GM20431 (cell line): ENCODE results near the gene MAST1.
"Not testable (repeated sequence)": the region's sequence is repeated elsewhere in the genome, so short reads cannot be mapped to it uniquely, and the experiment has no call there.

Experiments
- in situ Hi-C: fragments of 300-500 bp; cut with MseI, MboI; formaldehyde crosslinking; loops from one replicate; pipeline ENCODE4 v1.15.0; 2020; ENCODE audit warnings: low sequenced_read_pairs; ENCODE audit not compliant: unreplicated experiment

Gene MAST1

DNA sequence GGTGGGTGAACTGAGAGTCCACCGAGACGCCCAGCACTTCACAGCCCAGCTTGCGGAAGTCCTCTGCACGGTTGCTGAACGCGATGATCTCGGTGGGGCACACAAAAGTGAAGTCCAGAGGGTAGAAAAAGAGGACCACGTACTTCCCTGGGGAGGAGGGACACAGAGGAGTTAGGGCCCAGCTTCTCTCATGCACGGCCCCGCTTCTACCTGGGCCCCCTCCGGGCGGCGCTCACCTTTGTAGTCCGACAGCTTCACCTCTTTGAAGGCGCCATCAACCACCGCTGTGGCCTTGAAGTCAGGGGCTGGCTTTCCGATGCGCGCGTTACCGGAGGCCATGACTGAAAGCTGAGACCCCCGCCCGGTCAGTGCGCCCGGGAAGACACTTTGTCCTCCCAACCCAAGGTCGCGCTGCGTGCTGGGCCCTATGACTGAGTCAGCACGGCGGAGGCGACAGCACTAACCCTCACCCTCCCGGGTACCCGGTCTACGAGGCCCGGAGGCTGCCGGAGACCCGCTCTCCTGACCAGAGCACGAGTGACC lies 37.3 kb upstream of the MAST1 start:
- in situ Hi-C loops, result no loop called here

DNA sequence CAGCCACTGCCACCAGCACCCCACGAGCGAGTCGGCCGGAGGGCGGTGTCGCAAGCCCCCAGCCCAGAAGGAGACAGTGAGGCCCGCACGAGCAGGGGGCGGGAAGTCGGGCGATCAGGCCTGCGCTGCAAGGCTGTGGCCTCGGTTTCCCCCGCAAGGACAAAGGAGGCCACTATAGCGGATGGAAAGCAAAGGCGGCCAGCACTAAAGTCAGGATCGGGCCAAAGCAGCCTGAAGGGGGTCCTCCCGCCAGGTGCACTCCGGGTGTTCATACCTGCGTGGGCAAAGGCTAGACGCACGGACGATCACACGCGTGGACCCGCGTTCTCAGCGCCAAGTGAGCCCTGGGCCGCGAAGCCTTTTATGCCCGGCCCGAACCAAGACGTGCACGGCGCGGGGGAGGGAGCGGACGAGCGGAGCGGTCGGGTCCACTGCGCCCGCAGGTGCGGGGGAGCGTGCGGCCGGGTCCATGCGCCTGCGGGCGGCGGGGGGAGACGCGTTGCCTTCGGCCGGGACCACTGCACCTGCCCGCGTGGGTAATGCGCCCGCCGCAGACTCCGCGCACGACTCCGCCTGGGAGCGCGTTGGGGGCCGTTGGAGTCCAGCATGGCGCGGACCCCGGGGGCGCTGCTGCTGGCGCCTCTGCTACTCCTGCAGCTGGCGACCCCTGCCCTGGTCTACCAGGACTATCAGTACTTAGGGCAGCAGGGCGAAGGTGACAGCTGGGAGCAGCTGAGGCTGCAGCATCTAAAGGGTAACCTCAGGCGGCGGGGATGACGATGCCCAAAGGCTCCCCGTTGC lies 36.6 kb upstream of the MAST1 start, which contains the start of the genes PRDX2 and THSD8:
Gene PRDX2 (minus strand): TSS at position 335 of the 801 bp plus-strand sequence. CDS start 539 bp downstream, outside the sequence.
Gene THSD8 (plus strand): TSS at position 604 of the 801 bp plus-strand sequence. CDS start 3 bp downstream, at position 607.
- in situ Hi-C loops, result no loop called here

DNA sequence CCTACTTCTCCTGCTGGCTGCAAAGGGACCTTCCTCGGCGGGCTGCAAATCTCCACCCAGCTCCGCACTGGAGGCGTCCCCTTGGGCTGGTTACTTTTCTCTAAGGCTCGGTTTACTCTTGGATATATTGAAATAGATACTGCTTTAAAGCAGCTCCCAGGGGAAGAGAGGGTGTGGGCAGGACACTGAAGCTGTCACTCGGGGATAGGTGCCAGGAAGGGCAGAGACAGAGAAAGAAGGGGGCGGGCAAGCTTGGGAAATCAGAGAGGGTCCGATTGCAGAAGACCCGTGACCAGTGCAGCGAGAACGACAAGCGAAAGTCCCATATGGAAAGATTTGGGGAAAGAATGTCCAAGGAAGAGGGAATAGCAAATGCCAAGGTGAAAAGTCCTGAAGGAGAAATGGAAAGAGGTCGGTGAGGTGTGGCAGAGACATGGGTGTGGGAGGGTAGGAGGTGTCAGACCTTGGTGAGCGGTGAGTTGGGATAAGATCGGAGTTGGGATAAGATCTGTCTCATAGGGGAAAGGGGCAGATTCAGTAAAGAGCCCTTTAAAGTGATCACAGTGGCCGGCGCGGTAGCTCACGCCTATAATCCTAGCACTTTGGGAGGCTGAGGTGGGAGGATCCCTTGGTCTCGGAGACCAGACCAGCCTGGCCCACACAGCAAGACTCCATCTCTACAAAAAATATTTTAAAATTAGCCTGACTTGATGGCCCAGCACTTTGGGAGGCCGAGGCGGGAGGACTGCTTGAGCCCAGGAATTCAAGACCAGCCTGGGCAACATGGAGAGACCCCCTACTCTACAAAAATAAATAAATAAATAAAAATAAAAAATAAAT lies 35.8 kb upstream of the MAST1 start:
- in situ Hi-C loops, result no loop called here

DNA sequence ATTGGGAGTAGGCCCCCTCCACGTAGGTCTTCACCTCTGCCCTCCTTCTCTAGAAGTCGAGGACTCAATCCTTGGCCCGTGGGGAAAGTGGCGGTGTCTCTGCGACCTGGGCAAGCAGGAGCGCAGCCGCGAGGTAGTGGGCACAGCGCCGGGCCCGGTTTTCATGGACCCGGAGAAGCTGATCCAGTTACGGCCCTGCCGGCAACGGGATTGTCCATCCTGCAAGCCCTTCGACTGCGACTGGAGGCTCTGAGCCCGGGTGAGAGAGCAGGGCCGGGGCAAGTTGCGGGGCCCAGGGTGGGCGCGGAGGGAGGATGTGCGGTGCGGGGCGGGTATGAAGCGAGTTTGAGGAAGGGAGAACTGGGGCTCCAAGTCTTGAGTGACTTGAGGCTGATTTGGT lies 34.3 kb upstream of the MAST1 start:
- in situ Hi-C loops, result no loop called here

DNA sequence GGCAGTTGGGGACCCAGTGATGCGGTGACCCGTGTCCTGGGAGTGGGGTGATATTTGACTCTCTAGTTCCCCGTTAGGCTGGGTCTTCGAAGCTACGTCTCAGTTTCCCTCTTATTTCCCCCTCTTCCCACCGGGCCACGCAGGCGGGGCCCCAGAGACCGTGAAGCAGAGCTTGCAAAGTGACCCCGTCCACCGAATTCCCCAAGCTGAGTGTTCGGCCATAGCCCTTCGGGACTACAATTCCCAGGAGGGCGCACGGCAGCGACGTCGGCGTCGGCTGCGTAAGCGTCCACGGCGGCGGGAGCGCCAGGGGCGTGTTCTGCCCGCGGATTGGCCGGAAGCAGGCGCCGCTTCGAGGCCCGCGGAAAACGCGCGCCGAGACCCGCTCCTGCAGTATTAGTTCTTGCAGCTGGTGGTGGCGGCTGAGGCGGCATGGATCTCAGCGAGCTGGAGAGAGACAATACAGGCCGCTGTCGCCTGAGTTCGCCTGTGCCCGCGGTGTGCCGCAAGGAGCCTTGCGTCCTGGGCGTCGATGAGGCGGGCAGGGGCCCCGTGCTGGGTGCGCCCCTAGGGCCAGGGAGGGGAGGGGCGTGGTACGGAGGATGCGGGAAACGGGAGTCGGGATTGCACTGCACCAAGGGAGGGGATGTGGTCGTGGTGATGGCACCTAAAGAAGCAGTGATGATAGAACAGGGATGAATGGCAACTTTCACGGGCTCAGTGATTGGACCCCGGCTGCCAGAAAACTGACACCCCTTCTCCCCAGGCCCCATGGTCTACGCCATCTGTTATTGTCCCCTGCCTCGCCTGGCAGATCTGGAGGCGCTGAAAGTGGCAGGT lies 31.9 kb upstream of the MAST1 start, which contains the start of gene RNASEH2A:
Gene RNASEH2A (plus strand): TSS at position 343 of the 840 bp plus-strand sequence. CDS start 90 bp downstream, at position 433.
- in situ Hi-C loops, result no loop called here

DNA sequence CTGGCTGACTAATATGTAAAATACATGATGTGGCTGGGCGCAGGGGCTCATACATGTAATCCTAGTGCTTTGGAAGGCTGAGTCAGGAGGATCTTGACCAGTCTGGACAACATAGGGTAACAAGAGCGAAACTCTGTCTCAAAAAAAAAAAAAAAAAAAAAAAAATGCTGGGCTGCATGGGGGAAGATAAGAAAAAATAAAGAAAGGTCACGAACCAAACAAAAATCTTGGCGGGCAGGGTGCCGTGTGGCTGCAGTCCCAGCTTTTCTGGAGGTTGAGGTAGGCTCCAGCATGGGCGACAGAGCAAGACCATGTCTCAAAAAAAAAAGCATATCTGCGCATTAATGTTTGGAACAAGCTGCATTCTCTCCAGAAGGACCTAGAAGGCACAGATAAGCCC lies 23.2 kb upstream of the MAST1 start:
- in situ Hi-C loops, result no loop called here

DNA sequence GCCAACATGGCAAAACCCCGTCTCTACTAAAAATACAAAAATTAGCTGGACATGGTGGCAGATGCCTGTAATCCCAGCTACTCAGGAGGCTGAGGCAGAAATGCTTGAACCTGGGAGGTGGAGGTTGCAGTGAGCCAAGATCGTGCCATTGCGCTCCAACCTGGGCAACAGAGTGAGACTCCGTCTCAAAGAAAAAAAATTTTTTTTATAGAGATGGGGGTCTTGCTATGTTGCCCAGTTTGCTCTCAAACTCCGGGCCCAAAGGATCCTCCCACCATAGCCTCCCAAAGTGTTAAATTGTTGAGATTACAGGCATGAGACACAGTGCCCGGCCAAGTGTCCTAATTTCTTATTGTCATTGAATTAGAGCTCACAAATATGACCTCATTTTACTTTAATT lies 21.1 kb upstream of the MAST1 start:
- in situ Hi-C loops, result not testable (repeated sequence)

DNA sequence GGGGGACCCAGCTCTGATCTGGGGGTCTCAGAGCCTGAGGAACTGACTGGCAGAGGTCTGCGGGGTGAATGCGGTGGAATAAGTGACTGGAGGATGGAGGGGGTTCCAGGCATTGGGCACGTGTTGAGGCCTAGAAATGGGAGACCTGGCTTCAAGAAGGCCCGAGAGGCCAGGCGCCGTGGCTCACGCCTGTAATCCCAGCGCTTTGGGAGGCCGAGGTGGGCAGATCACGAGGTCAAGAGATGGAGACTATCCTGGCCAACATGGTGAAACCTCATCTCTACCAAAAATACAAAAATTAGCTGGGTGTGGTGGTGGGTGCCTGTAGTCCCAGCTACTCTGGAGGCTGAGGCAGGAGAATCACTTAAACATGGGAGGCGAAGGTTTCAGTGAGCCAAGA lies 20.5 kb upstream of the MAST1 start:
- in situ Hi-C loops, result not testable (repeated sequence)

DNA sequence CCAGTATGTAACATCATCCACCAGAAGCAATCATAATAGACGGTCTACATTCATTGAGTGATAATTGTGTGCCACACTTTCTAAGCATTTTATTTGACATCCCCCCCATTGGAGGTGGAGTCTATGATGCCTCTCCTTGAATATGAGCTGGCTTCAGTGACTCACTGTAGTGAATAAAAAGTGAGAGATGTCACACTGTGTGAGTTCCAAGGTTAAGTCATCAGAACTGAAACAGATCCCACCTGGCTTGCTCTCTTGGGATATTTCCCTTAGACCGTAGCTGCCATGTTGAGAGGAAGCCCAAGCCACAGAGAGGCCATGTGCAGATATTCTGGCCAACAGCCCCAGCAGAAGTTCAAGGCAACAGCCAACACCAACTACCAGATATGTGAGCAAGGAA lies 16.6 kb upstream of the MAST1 start:
- in situ Hi-C loops, result no loop called here

DNA sequence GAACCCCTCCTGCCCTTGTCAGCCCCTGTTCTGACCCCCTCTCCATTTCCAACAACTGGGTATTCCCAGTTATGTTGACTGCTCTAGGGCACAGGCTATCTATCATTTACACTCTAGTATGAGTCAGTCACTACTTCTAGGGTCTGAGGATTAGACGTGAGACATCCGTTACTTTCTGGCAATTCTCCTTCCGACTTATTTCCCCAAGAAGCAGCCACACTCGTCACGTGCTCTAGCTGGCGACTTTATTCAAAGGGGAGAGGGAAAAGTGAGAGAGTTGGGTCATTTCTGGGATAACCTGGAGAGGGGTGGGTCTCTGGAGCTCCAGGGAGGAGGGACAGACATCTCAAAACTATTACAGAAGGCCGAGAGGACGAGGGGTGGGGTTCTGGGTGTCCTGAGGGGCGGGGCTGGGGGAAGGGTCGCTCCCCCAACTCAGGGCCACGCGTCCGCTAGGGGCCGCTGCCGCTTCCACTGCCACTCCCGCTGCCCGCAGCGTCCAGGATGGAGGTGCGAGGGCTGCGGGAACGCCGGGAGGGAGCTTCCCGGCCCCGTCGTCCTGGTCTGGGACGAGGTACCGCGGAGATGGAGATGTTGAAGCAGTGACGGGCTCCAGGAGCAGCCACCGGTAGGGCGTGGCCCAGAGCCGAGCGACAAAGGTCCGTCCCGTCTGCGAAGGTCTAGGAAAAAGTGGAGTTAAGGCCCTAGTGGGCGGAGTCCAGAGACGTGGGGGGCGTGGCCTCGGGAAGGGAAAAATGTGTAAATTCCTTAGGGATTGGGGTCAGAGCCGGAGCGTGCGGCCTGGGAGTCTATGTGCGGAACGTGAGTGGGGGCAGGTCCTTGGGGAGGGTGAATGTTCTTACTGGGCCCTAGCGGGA lies 12.8 kb upstream of the MAST1 start:
- in situ Hi-C loops, result no loop called here

DNA sequence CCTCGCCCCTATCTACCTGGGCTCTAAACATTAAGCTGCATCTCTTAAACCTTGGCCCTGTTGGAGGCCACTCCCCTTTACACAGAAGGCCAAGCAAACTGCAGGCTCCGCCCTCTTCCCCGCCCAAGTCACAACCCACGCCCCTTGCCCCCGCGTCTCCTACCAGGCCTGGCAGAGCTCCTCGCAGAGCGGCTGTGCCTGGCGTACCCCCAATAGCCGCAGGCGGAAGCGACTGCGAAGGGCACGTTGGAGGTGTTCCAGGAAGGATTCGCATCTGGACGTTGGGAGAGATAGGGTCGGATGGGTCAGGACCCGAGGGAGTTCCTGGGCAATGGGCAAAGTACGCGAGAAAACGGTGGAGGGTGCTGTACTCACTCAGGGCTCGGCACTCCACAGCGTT lies 9.8 kb upstream of the MAST1 start:
- in situ Hi-C loops, result no loop called here

DNA sequence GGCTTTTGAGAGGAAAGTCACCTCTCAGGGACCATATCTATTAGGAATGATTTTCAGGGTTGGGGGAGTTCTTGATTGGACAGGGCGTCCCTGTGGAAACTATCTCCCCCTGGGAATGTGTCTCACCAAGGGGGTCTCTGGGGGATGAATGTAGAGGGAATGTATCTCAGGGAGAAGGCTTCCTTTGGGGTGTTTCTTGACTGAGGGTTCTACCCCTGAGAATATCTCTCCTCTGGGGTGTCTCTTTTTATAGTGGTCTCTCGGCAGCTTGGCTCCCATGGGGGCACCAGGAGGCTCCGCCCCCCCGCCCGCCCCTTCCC lies 4.9 kb upstream of the MAST1 start:
- in situ Hi-C loops, result no loop called here

DNA sequence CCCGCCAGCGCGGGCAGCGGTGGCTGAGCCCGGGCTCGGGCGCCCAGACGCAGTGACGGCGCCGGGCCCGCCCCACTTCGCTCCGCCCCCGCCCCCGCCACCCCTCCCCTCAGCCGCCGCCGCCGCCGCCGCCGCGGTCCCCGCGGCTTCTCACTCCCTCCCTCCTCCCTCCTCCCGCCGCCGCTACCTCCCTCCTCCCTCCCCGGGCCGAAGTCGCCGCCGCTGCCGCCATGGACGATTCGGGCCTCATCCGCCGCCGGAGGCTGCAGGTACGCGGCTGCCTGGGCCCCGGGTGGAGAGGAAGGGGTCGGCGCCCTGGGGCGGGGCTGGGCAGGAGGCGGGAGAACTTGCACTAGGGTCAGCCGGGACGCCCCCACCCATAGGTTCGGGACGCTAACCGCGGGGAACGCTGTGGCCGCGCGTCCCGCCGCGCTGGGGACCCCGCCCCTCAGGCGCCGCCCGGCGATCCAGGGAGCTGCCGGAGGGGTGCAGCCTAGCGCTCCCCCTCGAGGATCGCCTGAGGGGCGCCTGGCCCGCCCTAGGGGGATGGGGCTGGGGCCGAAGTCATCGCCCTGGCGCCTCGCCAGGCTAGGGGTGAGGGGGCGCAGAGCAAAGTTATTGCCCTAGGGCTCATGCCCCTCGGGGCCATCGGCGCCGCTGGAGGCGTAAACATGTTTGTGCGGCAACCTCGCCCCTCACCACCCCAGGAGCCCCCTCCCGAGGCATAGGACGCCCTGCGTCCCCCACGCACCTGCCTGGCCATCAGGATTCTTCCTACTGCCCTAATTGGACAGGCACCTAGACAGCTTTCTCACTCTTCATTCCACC lies 4.4 kb upstream of the MAST1 start:
- in situ Hi-C loops, result no loop called here

DNA sequence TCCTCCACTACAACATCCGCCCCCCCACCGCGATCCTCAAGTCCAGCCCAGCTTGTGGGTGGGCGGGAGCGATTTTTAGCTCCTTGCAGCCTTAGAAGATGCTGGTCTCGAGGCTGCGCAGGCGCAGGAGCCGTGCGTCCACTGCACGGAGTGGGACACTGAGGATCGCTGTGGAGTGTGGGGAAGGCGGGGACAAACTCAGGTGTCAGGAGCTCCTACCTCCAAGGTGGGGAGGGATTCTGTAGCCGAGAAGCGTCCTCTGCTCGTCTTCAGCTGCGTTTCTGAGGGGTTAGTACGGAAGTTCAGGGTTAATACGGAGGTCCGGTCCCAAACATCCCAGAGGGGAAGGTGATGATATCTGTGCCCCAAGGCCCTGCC lies 3.8 kb upstream of the MAST1 start, which contains the start of gene RTBDN:
Gene RTBDN (minus strand): TSS at position 14 of the 378 bp plus-strand sequence. CDS start 4,600 bp downstream, outside the sequence.
- in situ Hi-C loops, result no loop called here

DNA sequence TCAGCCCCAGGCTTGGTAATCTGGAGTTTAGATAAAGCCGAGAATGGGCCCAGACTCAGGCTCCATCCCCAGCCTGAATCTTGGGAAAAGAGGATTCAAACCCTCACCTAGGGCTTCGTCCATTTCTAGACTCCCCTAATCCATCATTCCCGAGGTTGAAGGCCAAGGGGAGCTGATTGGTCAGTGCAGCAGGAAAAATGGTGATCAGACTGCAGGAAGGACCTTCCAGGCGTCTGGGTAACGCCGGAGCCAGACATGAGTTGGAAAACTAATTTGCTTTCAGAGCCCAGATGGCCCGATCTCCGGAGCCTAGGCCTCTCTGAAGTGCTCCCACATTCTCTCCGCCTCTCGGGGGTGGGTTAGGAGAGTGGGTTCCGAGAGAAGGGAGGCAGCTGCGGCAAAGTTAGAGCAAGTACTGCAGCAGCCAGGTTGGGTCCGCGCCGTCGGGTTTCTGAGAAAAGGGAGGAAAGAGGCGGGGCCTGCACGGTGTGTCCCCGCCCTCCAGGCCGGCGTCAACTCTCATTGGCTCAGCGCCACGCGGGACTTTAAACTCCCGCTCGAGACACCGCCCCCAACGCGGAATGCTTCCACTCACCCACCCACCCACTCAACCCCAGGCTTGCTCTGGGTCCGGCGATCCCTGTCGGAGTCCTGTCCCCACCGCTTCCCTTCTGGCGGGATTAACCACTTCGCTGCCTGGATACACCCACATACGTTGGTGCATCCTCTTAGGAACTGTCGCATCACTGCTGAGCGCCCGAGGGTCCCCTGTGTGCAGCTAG lies 3.1 kb upstream of the MAST1 start:
- in situ Hi-C loops, result no loop called here

DNA sequence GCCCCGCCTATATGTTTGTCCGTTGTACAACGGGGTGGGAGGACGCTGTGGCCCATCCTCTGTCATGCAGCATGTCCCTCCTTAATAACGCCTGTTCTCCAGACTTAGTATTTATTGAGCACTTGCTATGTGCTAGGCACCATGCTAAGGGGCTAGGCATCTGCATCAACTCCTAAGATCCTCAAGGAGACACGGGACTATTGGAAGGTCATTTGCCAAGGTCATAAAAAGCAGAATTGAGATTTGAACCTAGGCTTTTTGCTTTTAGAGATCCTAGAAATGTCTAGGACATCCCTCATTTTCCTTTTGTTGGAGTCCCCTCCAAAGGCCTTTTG lies 1.8 kb upstream of the MAST1 start:
- in situ Hi-C loops, result no loop called here

DNA sequence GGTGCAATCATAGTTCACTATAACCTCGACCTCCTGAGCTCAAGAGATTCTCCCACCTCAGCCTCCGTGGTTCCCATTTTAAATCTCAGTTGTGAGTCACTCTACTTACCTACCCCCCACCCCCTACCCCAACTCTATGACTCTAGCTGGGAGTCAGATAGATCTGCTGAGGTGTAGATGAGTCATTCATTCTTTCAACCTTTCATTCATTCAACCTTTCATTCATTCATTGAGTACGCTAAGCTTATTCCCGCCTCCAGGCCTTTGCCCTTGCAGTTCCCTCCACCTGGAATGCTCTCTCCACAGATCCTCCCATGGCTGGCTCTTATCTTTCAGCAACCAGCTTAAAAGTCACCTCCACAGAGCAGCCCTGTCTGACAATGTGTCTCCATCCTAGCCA lies 1.1 kb upstream of the MAST1 start:
- in situ Hi-C loops, result no loop called here
